SK-N-MC (cell line): Measurements from ENCODE around the gene OSTC.

Experiments used
- EZH2 ChIP-seq: fragments of 200-600 bp; sonication (generic); IDR thresholded peaks from one replicate; pipeline ENCODE4 v1.6.1; 2017; ENCODE audit warnings: antibody characterized with exemption
- POLR2AphosphoS5 ChIP-seq: IDR thresholded peaks from 2 replicates; pipeline ENCODE4 v1.6.1; 2012; ENCODE audit warnings: mild to moderate bottlenecking, low read depth, low read length, borderline replicate concordance

- TF ChIP-seq EZH2 (no peak), POLR2AphosphoS5 (no peak)
Measured at GRCh38 chr4:108703370-108703769, 53.0 kb downstream of the OSTC start.
